ENCODE results near the gene CEACAM21. TPM values are rescaled to one million over a fixed set of nuclear protein-coding genes. Genes with fewer than 3 reads are reported as not detected.

Gene CEACAM21
- total RNA-seq, 1 donor from 2014 or later, result not detected

- no peak overlapping the region for H3K4me3 ChIP-seq (ENCODE audit: low read depth, low read length)
- no peaks in the 10 kb centered on the region for H3K27me3 ChIP-seq (ENCODE audit: control insufficient read depth, insufficient read depth, low read length)
- H3K36me3 ChIP-seq (ENCODE audit: control insufficient read depth, insufficient read depth, low read length), result no peaks in the 10 kb centered on the region
- no peak for DNase-seq (ENCODE audit: low read depth)
- TF ChIP-seq, protein P1, sequence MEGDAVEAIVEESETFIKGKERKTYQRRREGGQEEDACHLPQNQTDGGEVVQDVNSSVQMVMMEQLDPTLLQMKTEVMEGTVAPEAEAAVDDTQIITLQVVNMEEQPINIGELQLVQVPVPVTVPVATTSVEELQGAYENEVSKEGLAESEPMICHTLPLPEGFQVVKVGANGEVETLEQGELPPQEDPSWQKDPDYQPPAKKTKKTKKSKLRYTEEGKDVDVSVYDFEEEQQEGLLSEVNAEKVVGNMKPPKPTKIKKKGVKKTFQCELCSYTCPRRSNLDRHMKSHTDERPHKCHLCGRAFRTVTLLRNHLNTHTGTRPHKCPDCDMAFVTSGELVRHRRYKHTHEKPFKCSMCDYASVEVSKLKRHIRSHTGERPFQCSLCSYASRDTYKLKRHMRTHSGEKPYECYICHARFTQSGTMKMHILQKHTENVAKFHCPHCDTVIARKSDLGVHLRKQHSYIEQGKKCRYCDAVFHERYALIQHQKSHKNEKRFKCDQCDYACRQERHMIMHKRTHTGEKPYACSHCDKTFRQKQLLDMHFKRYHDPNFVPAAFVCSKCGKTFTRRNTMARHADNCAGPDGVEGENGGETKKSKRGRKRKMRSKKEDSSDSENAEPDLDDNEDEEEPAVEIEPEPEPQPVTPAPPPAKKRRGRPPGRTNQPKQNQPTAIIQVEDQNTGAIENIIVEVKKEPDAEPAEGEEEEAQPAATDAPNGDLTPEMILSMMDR (IDR thresholded peaks at IDR 0.05; ENCODE audit: insufficient read depth, low read length, poor library complexity, severe bottlenecking), result no peak
Observed at GRCh38 chr19:41621654-41622053, 45.7 kb downstream of the CEACAM21 start.

GRCh38 chr19:41623360-41623759 lies 47.4 kb downstream of the CEACAM21 start:
- no peaks in the 10 kb centered on the region for H3K27me3 ChIP-seq (ENCODE audit: control insufficient read depth, insufficient read depth, low read length)
- no peak for DNase-seq (ENCODE audit: low read depth)
- H3K36me3 ChIP-seq (ENCODE audit: control insufficient read depth, insufficient read depth, low read length), result no peaks in the 10 kb centered on the region
- TF ChIP-seq, protein P1 (IDR thresholded peaks at IDR 0.05; ENCODE audit: insufficient read depth, low read length, poor library complexity, severe bottlenecking), result no peak
- no peak overlapping the region for H3K4me3 ChIP-seq (ENCODE audit: low read depth, low read length)

DNA sequence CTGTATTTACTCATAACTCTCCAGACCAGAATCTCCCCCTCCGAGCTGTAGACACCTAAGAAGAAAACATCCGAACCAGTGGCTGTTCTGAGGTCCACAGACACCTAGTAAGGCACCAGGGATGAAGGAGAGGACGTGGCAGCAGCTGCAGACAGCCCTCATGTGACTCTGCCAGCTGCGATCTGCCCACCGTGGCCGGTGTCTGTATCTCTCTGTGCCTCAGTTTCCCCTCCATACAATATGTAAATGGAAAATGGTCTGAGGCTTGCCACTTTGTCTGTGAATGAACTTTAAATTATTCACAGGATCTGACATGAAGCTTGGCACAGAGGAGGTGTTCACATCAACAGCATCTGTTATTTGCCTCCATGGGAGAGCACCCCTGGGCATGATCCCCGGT lies 48.5 kb downstream of the CEACAM21 start:
- DNase-seq (ENCODE audit: low read depth), result no peak
- H3K36me3 ChIP-seq (ENCODE audit: control insufficient read depth, insufficient read depth, low read length), result no peaks in the 10 kb centered on the region
- TF ChIP-seq, protein P1 (IDR thresholded peaks at IDR 0.05; ENCODE audit: insufficient read depth, low read length, poor library complexity, severe bottlenecking), result no peak
- H3K27me3 ChIP-seq (ENCODE audit: control insufficient read depth, insufficient read depth, low read length), result no peaks in the 10 kb centered on the region
- H3K4me3 ChIP-seq (ENCODE audit: low read depth, low read length), result no peak overlapping the region

- Histone ChIP-seq H3K36me3 (ENCODE audit: control insufficient read depth, insufficient read depth, low read length) (no peaks in the 10 kb centered on the region), H3K4me3 (ENCODE audit: low read depth, low read length) (no peak overlapping the region), H3K27me3 (ENCODE audit: control insufficient read depth, insufficient read depth, low read length) (no peaks in the 10 kb centered on the region)
- TF ChIP-seq, protein P1 (IDR thresholded peaks at IDR 0.05; ENCODE audit: insufficient read depth, low read length, poor library complexity, severe bottlenecking), result no peak
- no peak for DNase-seq (ENCODE audit: low read depth)
Observed at GRCh38 chr19:41624937-41625336, 49.0 kb downstream of the CEACAM21 start.

- H3K36me3 ChIP-seq (ENCODE audit: control insufficient read depth, insufficient read depth, low read length), result no peaks in the 10 kb centered on the region
- DNase-seq (ENCODE audit: low read depth), result no peak
- H3K4me3 ChIP-seq (ENCODE audit: low read depth, low read length), result no peak overlapping the region
- TF ChIP-seq, protein P1 (IDR thresholded peaks at IDR 0.05; ENCODE audit: insufficient read depth, low read length, poor library complexity, severe bottlenecking), result no peak
- H3K27me3 ChIP-seq (ENCODE audit: control insufficient read depth, insufficient read depth, low read length), result no peaks in the 10 kb centered on the region
Observed at GRCh38 chr19:41626278-41626677, 50.3 kb downstream of the CEACAM21 start.

DNA sequence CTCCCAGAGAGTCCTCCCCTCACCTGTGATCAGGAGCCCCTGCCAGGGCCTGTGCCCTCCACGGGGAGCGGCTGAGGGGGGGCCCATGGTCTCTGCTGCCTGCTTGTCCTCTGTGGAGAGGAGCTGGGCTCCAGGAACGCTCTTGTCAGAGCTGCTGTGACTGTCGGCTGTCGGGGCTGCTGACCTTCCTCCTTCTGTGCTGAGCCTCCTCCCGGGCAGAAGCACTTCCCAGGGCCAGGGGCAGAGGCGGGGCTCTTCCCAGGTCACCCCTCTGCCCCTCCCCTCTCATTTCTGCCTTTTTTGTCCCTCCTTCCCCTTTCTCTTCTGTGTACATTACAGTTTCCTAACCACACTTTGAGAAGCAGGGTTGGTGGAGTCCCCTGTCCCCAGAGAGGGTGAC lies 50.9 kb downstream of the CEACAM21 start, which contains the start of gene CEACAM4:
Gene CEACAM4, minus strand, starts transcription at position 198 of the 400 bp plus-strand sequence. Its CDS starts 111 bp downstream, at position 87.
- Histone ChIP-seq H3K27me3 (ENCODE audit: control insufficient read depth, insufficient read depth, low read length) (no peaks in the 10 kb centered on the region), H3K4me3 (ENCODE audit: low read depth, low read length) (no peak within 1 kb of the TSS), H3K36me3 (ENCODE audit: control insufficient read depth, insufficient read depth, low read length) (no peaks in the 10 kb centered on the region)
- TF ChIP-seq, protein P1 (IDR thresholded peaks at IDR 0.05; ENCODE audit: insufficient read depth, low read length, poor library complexity, severe bottlenecking), result no peak
- DNase-seq (ENCODE audit: low read depth), result no peak
